T-helper 2 cell treated with Interferon-gamma antibody and Interleukin-4, amounts not matched to agents 5 μg/mL and 100 μg/mL, for 36 hours (primary cell): ENCODE data around the gene TRPC1.
A peak's percentile ranks its signal among the peaks of the same experiment; 100 is the strongest.
"Not testable (repeated sequence)": the region's sequence is repeated elsewhere in the genome, so short reads cannot be mapped to it uniquely, and the experiment has no call there.

Experiments
- DNase-seq: peaks from one replicate; pipeline ENCODE4 v3.0.0; 2021; ENCODE audit warnings: low spot score
- H3K27ac Mint-ChIP-seq: one replicate; pipeline ENCODE4 v1.8.0; 2021; ENCODE audit warnings: mild to moderate bottlenecking, mixed read lengths
- H3K27me3 Mint-ChIP-seq: one replicate; pipeline ENCODE4 v1.8.0; 2021; ENCODE audit warnings: low read depth, mixed read lengths
- H3K36me3 Mint-ChIP-seq: one replicate; pipeline ENCODE4 v1.8.0; 2021; ENCODE audit warnings: low read depth, mixed read lengths
- H3K4me1 Mint-ChIP-seq: one replicate; pipeline ENCODE4 v1.8.0; 2021; ENCODE audit warnings: low read depth, mixed read lengths
- H3K4me3 Mint-ChIP-seq: one replicate; pipeline ENCODE4 v1.8.0; 2022; ENCODE audit warnings: mild to moderate bottlenecking, moderate library complexity, mixed read lengths
- H3K9me3 Mint-ChIP-seq: one replicate; pipeline ENCODE4 v1.8.0; 2021; ENCODE audit warnings: mixed read lengths

Gene TRPC1

DNA sequence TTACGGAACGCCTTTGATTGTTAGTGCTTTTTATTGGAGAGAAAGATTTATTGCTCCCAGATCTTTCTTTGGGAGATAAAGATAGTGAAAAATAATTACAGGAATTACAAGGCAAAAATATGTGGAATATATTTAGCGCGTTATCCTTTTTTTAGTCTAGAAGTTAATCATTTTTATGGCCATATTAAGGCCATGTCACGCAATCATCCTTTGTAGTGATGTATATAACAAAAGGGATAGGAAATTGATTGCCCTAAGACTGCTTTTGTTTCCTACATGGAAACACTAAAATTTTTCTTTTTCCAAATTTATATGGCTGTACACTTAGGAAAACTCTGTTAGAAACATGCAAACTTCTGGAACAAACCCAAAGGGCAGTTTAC, 1.5 kb downstream of the TRPC1 start:
- Mint-ChIP-seq H3K27ac (no peak overlapping the region), H3K27me3 (peaks cover 54% of the 10 kb centered on the region), H3K4me1 (peaks cover 5% of the 10 kb centered on the region), H3K9me3 (no peaks in the 10 kb centered on the region), H3K36me3 (no peaks in the 10 kb centered on the region), H3K4me3 (peak overlapping the region; percentile 85)
- DNase-seq = no peak

DNA sequence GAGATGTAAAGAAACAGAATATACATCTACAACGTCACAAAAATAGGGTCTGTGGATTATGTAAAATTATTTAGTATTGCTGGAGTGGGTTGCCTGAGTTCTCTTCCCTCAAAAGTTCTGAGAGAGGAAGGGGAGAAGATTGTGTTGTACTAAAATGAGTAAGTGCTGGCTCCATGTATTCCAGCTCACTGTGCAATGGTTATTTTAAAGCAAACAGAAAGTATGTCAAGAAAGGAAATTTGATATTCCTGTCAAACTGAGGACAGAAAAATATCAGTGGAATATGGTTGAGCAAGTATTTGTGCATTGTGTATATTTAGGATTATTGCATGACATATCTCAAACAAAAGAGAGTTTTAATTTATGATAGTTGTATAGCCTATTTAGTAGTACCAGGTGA, 2.2 kb downstream of the TRPC1 start:
- peaks cover 5% of the 10 kb centered on the region for H3K4me1 Mint-ChIP-seq
- H3K27me3 Mint-ChIP-seq = peaks cover 48% of the 10 kb centered on the region
- H3K27ac Mint-ChIP-seq = no peak overlapping the region
- no peaks in the 10 kb centered on the region for H3K9me3 Mint-ChIP-seq
- H3K36me3 Mint-ChIP-seq = no peaks in the 10 kb centered on the region
- no peak overlapping the region for H3K4me3 Mint-ChIP-seq
- no peak for DNase-seq

DNA sequence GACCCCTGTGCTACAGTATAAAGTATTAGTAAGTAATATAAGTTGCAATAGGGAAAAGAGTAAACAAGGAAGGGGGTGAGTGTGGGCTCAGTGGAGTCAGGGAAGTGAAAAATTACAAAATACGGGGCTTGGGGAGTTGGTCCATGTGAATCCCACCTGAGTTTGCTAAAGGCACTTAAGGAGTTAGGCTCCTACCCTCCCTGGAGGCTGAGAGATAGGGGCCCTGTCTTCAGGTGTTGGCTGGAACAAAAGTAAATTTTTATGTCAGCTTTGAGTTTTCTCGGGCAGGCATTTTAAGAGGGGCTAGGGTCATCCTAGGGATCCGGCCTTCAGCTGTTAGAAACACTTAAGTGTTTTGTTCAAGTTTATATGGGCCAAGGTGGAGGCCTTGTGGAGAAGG, 8.2 kb downstream of the TRPC1 start:
- H3K27ac Mint-ChIP-seq = no peak overlapping the region
- no peaks in the 10 kb centered on the region for H3K9me3 Mint-ChIP-seq
- H3K4me3 Mint-ChIP-seq = no peak overlapping the region
- H3K27me3 Mint-ChIP-seq = peaks cover 10% of the 10 kb centered on the region
- DNase-seq = no peak
- no peaks in the 10 kb centered on the region for H3K36me3 Mint-ChIP-seq
- no peaks in the 10 kb centered on the region for H3K4me1 Mint-ChIP-seq

- H3K9me3 Mint-ChIP-seq = no peaks in the 10 kb centered on the region
- peaks cover 5% of the 10 kb centered on the region for H3K27me3 Mint-ChIP-seq
- H3K4me3 Mint-ChIP-seq = no peak overlapping the region
- no peaks in the 10 kb centered on the region for H3K36me3 Mint-ChIP-seq
- DNase-seq = no peak
- no peaks in the 10 kb centered on the region for H3K4me1 Mint-ChIP-seq
- H3K27ac Mint-ChIP-seq = no peak overlapping the region
These were observed 11.0 kb downstream of the TRPC1 start for GRCh38 chr3:142734834-142735233.

GRCh38 chr3:142735462-142735861, 11.6 kb downstream of the TRPC1 start:
- peaks cover 5% of the 10 kb centered on the region for H3K27me3 Mint-ChIP-seq

GRCh38 chr3:142738396-142738795, 14.6 kb downstream of the TRPC1 start:
- DNase-seq = no peak
- no peak overlapping the region for H3K27ac Mint-ChIP-seq
- peaks cover 5% of the 10 kb centered on the region for H3K27me3 Mint-ChIP-seq
- no peaks in the 10 kb centered on the region for H3K9me3 Mint-ChIP-seq
- H3K36me3 Mint-ChIP-seq = no peaks in the 10 kb centered on the region
- no peak overlapping the region for H3K4me3 Mint-ChIP-seq
- no peaks in the 10 kb centered on the region for H3K4me1 Mint-ChIP-seq

More at GRCh38 chr3:142735462-142735861, 11.6 kb downstream of the TRPC1 start:
- Mint-ChIP-seq H3K4me1 (no peaks in the 10 kb centered on the region), H3K4me3 (no peak overlapping the region), H3K27ac (no peak overlapping the region), H3K9me3 (no peaks in the 10 kb centered on the region), H3K36me3 (no peaks in the 10 kb centered on the region)
- no peak for DNase-seq

DNA sequence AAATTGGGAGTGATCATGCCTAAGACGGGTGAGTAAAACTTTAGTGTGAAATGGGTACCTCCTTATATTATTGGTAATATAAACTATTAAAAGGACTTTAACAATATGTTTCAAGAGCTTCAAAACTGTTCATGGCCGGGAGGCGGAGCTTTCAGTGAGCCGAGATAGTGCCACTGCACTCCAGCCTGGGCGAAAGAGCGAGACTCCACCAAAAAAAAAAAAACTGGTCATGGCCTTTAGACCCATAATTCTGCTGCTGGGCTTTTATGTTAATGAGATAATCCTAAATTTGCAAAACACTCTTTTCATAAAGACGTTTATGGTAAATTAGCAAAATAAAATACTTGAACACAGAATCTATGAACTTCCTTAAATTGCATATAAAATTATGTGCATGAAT, 22.8 kb downstream of the TRPC1 start:
- H3K36me3 Mint-ChIP-seq = no peaks in the 10 kb centered on the region
- DNase-seq = no peak
- H3K4me3 Mint-ChIP-seq = no peak overlapping the region
- H3K4me1 Mint-ChIP-seq = no peaks in the 10 kb centered on the region
- no peaks in the 10 kb centered on the region for H3K27me3 Mint-ChIP-seq
- no peak overlapping the region for H3K27ac Mint-ChIP-seq
- H3K9me3 Mint-ChIP-seq = no peaks in the 10 kb centered on the region

DNA sequence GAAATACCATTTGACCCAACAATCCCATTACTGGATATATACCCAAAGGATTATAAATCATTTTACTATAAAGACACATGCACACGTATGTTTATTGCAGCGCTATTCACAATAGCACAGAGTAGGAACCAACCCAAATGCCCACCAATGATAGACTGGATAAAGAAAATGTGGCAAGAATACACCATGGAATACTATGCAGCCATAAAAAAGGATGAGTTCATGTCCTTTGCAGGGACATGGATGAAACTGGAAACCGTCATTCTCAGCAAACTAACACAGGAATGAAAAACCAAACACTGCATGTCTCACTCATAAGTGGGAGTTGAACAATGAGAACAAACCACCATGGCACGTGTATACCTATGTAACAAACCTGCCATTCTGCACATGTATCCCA, 26.7 kb downstream of the TRPC1 start:
- DNase-seq, H3K4me3 Mint-ChIP-seq, H3K4me1 Mint-ChIP-seq, H3K27ac Mint-ChIP-seq, H3K9me3 Mint-ChIP-seq, H3K36me3 Mint-ChIP-seq, H3K27me3 Mint-ChIP-seq: not testable (repeated sequence)

- DNase-seq, H3K9me3 Mint-ChIP-seq, H3K27me3 Mint-ChIP-seq, H3K27ac Mint-ChIP-seq, H3K4me3 Mint-ChIP-seq, H3K36me3 Mint-ChIP-seq, H3K4me1 Mint-ChIP-seq: not testable (repeated sequence)
These were observed 28.8 kb downstream of the TRPC1 start for GRCh38 chr3:142752605-142753004.

DNA sequence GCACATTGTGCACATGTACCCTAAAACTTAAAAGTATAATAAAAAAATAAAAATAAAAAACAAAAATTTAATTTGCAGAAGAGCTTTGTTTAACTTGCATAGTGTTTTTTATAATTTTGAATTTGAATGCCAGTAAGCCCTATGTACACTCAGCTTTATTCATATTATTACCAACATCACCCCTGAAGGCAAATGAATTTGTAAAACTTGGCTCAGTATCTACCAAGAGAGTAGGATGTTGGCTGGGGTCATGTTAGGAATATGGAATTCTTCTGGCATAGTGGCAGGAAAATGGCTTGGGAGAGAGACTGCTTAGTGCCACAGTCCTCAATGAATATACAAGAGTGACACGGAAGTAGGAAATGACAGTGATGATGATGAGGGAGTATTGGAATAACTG, 30.7 kb downstream of the TRPC1 start:
- DNase-seq = no peak
- Mint-ChIP-seq H3K4me3 (no peak overlapping the region), H3K9me3 (no peaks in the 10 kb centered on the region), H3K36me3 (no peaks in the 10 kb centered on the region), H3K27ac (no peak overlapping the region), H3K27me3 (no peaks in the 10 kb centered on the region), H3K4me1 (no peaks in the 10 kb centered on the region)

DNA sequence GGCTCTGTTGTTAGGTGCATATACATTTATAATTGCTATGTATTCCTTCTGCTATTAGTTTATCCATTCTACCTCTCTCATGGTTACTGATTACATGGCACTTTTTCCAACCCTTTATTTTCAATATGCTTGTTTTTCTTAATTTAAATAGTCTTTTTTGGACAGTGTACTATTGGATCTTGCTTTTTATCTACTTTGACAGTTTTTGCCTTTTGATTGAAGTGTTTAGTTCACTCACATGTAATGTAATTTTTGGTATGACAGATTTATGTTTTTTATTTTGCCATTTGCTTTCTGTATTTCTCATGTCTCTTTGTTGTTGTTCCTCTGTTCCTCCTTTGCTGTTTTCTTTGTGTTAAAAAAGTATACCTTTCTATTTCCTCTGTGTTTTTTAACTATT, 44.5 kb downstream of the TRPC1 start:
- peaks cover 16% of the 10 kb centered on the region for H3K9me3 Mint-ChIP-seq
- H3K36me3 Mint-ChIP-seq = no peaks in the 10 kb centered on the region
- H3K27me3 Mint-ChIP-seq = no peaks in the 10 kb centered on the region
- no peak overlapping the region for H3K27ac Mint-ChIP-seq
- no peak overlapping the region for H3K4me3 Mint-ChIP-seq
- no peaks in the 10 kb centered on the region for H3K4me1 Mint-ChIP-seq
- no peak for DNase-seq

DNA sequence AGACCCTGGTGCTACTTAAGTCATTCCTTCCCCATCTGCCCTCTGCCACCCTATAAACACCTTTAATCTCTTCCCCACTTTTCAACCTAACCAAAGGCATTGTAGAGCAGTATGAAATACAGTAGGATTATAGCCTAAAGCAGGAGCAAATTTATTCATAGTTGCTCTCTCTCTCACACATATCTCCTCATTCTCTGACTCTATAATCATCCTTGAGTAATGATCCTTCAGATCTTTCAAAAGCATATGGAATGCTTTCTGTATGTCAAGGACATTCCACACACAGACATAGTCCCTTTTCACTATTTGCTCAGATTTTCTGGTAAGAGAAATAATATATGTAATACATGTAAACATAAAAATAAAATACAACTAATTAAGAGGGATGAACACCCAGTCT, 54.1 kb downstream of the TRPC1 start:
- Mint-ChIP-seq H3K9me3 (no peaks in the 10 kb centered on the region), H3K36me3 (no peaks in the 10 kb centered on the region), H3K4me3 (no peak overlapping the region), H3K4me1 (no peaks in the 10 kb centered on the region), H3K27ac (no peak overlapping the region), H3K27me3 (no peaks in the 10 kb centered on the region)
- DNase-seq = no peak

- no peaks in the 10 kb centered on the region for H3K9me3 Mint-ChIP-seq
- H3K4me3 Mint-ChIP-seq = no peak overlapping the region
- no peak overlapping the region for H3K27ac Mint-ChIP-seq
- H3K36me3 Mint-ChIP-seq = no peaks in the 10 kb centered on the region
- H3K27me3 Mint-ChIP-seq = no peaks in the 10 kb centered on the region
- H3K4me1 Mint-ChIP-seq = no peaks in the 10 kb centered on the region
- no peak for DNase-seq
These were observed 54.7 kb downstream of the TRPC1 start for GRCh38 chr3:142778541-142778940.

GRCh38 chr3:142779591-142779990, 55.8 kb downstream of the TRPC1 start:
- H3K4me1 Mint-ChIP-seq = no peaks in the 10 kb centered on the region
- no peak overlapping the region for H3K27ac Mint-ChIP-seq
- no peaks in the 10 kb centered on the region for H3K9me3 Mint-ChIP-seq
- H3K36me3 Mint-ChIP-seq = no peaks in the 10 kb centered on the region
- no peak overlapping the region for H3K4me3 Mint-ChIP-seq
- DNase-seq = no peak
- no peaks in the 10 kb centered on the region for H3K27me3 Mint-ChIP-seq

GRCh38 chr3:142782616-142783015, 58.8 kb downstream of the TRPC1 start:
- no peaks in the 10 kb centered on the region for H3K4me1 Mint-ChIP-seq

More at GRCh38 chr3:142782616-142783015, 58.8 kb downstream of the TRPC1 start:
- no peak for DNase-seq
- Mint-ChIP-seq H3K4me3 (no peak overlapping the region), H3K9me3 (no peaks in the 10 kb centered on the region), H3K27ac (no peak overlapping the region), H3K36me3 (no peaks in the 10 kb centered on the region), H3K27me3 (no peaks in the 10 kb centered on the region)
